ENCODE measurements around the gene RAPSN.

The RAPSN gene

GRCh38 chr11:47415949-47416472, 32.9 kb downstream of the RAPSN start:
- DNase-seq (ENCODE audit: low read depth), result no peak
- TF ChIP-seq CTCF (IDR thresholded peaks at IDR 0.05; ENCODE audit: low read depth, low read length, missing control alignments), result no peak
- no peak overlapping the region for H3K4me3 ChIP-seq (ENCODE audit: low read depth, low read length)

GRCh38 chr11:47415091-47415854, 33.7 kb downstream of the RAPSN start:
- H3K4me3 ChIP-seq (ENCODE audit: low read depth, low read length), result no peak overlapping the region
- no peak for TF ChIP-seq CTCF (IDR thresholded peaks at IDR 0.05; ENCODE audit: low read depth, low read length, missing control alignments)
- no peak for DNase-seq (ENCODE audit: low read depth)

GRCh38 chr11:47414685-47415070, 34.3 kb downstream of the RAPSN start:
- no peak for DNase-seq (ENCODE audit: low read depth)
- no peak overlapping the region for H3K4me3 ChIP-seq (ENCODE audit: low read depth, low read length)
- TF ChIP-seq CTCF (IDR thresholded peaks at IDR 0.05; ENCODE audit: low read depth, low read length, missing control alignments), result no peak

DNA sequence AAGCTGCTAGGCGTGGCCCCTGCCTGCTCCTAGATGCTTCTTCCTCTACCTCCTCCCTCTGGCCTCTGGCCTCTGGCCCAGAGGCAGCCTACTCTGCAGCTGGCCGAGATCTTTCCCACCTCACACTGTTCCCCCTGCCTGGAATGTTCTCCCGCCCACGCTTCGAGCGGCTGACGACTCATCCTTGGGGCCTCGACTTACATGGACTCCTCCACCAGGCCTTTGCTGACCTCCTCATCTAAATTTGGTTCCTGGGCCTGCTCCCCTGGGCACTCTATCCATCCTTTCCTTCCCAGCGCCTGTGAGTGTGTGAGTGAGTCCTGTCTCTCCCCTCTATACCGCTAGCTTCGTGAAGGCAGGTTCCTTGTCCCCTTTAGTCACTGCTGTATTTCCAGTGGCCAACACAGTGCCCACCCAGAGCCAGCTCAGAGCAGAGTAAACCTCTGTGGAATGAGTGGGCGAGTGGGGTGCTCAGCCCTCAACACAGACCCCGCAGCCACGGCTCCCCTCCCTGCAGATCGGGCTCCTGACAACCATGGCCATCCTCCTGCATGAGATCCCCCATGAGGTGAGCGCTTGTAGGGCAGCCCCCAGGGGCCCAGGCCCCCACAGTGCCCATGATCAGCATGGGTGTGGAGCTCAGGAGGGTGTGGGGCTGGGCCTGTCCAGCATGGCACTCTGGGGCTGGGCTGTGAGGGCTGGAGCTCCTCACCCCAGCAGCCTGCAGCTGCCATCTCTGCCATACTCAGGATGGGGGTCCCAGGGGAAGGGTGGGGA, 34.8 kb downstream of the RAPSN start:
- TF ChIP-seq CTCF (IDR thresholded peaks at IDR 0.05; ENCODE audit: low read depth, low read length, missing control alignments), result no peak
- no peak for DNase-seq (ENCODE audit: low read depth)
- H3K4me3 ChIP-seq (ENCODE audit: low read depth, low read length), result no peak overlapping the region

GRCh38 chr11:47413351-47413750, 35.6 kb downstream of the RAPSN start:
- H3K4me3 ChIP-seq (ENCODE audit: low read depth, low read length), result no peak overlapping the region
- TF ChIP-seq CTCF (IDR thresholded peaks at IDR 0.05; ENCODE audit: low read depth, low read length, missing control alignments), result no peak
- DNase-seq (ENCODE audit: low read depth), result no peak

DNA sequence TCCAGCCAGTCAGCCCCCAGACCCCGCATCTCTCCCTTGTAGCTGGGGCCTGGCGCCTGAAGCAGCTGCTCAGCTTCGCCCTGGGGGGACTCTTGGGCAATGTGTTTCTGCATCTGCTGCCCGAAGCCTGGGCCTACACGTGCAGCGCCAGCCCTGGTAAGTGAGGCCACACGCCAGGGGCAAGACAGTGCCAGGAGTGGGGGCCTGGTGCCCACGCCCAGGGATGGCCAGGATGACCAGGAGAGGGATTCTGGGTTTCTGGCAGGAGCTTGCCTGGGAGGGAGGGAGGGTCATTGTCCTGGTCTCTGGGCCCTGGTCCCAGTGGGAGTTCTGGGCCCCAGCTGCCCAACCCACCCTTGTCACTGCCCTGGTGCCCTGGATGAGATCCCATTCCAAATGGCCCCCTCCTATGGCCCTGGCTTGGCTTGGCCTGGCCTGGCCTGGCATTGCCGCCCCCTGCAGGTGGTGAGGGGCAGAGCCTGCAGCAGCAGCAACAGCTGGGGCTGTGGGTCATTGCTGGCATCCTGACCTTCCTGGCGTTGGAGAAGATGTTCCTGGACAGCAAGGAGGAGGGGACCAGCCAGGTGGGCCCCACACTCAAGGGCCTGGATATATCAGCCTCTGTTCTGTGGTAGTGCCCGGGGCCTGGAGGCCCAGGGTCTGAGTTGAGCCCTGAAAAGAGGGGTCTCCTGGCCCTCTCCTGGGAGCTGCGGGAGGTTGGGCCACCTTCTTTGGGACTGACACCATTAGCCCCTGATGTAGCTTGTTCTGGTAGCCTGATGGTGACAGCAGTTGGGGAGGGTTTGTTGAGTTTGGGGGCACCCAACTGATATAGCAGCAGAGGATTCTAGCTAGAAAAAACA, 36.8 kb downstream of the RAPSN start:
- no peak overlapping the region for H3K4me3 ChIP-seq (ENCODE audit: low read depth, low read length)
- TF ChIP-seq CTCF (IDR thresholded peaks at IDR 0.05; ENCODE audit: low read depth, low read length, missing control alignments), result peak; percentile 92
- DNase-seq (ENCODE audit: low read depth), result no peak
